Tibial artery (tissue), 4 donors: Measurements from ENCODE around the gene KLHL29.

ENCODE experiments used
- DNase-seq, 2 donors: peaks; one replicate each; pipeline ENCODE4 v3.0.0-alpha.2; 2019
- H3K27ac ChIP-seq, 2 donors: fragments of 200-600 bp; sonication (generic) in 1 of 2; 1 replicate in 1 of 2; 2 replicates in 1 of 2; pipeline ENCODE4 v1.5.1; 2018 to 2019; ENCODE audit warnings: mild to moderate bottlenecking in 1 of 2
- H3K27me3 ChIP-seq, 2 donors: fragments of 200-600 bp; sonication (generic) in 1 of 2; one replicate each; pipeline versions ENCODE4 v1.5.1 to v1.6.0; 2016 to 2019
- H3K36me3 ChIP-seq, 3 donors: fragments of 200-600 bp; sonication (generic) in 2 of 3; one replicate each; pipeline ENCODE4 v1.5.1; 2016 to 2019; ENCODE audit warnings: mild to moderate bottlenecking in 2 of 3
- H3K4me1 ChIP-seq, 4 donors: fragments of 200-600 bp; sonication (generic) in 2 of 4; 1 replicate in 3 of 4; 2 replicates in 1 of 4; pipeline ENCODE4 v1.5.1; 2016 to 2019
- H3K4me3 ChIP-seq, 2 donors: fragments of 200-600 bp; sonication (generic) in 1 of 2; 1 replicate in 1 of 2; 2 replicates in 1 of 2; pipeline ENCODE4 v1.5.1; 2018 to 2019; ENCODE audit warnings: mild to moderate bottlenecking in 2 of 2
- H3K9me3 ChIP-seq, 3 donors: fragments of 200-600 bp; sonication (generic) in 1 of 3; one replicate each; pipeline ENCODE4 v1.5.1; 2016 to 2019
- intact Hi-C: fragments of 100-400 bp; cut with DNase I; formaldehyde crosslinking; loops from one replicate; pipeline ENCODE4 v1.15.0; 2023; ENCODE audit warnings: low total_unique reads
- TF ChIP-seq, protein P1 (sequence below), 2 experiments: fragments of 200-600 bp in 1 of 2; fragments of 450-650 bp in 1 of 2; IDR thresholded peaks; one replicate each; pipeline ENCODE4 v1.5.1; 2017 to 2019; ENCODE audit warnings: antibody characterized with exemption in 2 of 2, mild to moderate bottlenecking in 1 of 2, moderate library complexity in 1 of 2

The KLHL29 gene

DNA sequence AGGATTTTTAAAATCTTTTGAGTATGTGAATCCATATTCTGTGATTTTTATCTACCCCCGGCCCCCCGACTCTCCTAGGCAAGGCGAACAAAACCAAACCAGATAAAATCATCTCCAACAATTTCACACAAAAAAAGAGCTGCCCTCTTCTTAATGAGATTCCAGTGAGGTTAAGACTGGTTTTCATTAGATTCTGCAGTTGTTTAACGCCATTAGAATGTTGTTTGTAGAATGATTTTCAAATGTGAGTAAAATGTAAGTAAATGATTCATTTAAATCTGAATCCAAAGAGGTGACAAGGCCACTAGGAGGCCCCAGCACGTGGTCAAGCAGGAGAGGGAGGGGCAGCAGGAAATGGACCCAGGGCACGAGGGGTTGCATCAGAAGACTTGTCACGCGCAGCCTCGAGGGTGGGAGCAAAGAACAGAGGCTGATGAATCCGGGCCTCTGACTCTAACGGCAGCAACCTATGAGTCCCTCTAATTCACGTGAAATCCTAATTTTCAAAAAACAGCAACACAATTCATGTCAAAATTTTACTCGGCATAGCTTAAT, 24.3 kb upstream of the KLHL29 start:
- H3K4me3 ChIP-seq: no peak overlapping the region
- no peaks in the 10 kb centered on the region for H3K4me1 ChIP-seq
- TF ChIP-seq, protein P1, sequence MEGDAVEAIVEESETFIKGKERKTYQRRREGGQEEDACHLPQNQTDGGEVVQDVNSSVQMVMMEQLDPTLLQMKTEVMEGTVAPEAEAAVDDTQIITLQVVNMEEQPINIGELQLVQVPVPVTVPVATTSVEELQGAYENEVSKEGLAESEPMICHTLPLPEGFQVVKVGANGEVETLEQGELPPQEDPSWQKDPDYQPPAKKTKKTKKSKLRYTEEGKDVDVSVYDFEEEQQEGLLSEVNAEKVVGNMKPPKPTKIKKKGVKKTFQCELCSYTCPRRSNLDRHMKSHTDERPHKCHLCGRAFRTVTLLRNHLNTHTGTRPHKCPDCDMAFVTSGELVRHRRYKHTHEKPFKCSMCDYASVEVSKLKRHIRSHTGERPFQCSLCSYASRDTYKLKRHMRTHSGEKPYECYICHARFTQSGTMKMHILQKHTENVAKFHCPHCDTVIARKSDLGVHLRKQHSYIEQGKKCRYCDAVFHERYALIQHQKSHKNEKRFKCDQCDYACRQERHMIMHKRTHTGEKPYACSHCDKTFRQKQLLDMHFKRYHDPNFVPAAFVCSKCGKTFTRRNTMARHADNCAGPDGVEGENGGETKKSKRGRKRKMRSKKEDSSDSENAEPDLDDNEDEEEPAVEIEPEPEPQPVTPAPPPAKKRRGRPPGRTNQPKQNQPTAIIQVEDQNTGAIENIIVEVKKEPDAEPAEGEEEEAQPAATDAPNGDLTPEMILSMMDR (IDR thresholded peaks at IDR 0.05): no peak
- no peak overlapping the region for H3K27ac ChIP-seq
- intact Hi-C loops: loop anchor here (10.0 kb wide), 1 partner anchor 394 kb away; no protein-coding TSS in a partner anchor
- H3K36me3 ChIP-seq: no peaks in the 10 kb centered on the region
- H3K9me3 ChIP-seq: no peaks in the 10 kb centered on the region
- no peaks in the 10 kb centered on the region for H3K27me3 ChIP-seq
- DNase-seq: no peak

DNA sequence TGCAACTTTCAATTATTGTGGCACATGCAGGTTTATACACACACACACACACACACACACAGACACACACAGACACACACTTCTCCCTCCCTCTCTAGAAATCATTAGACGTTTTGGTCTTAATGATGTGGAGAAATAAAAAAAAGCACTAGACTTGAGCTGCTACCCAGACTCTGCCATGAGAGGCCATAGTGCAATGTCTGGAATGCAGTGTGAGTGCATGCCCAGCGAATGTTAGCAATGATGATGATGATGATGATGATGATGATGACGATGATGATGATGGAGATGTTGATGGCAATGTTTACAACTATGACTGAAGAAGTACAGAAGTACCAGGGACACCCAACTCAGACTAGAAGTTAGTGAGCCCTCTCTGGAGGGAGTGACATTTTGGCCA, 23.8 kb upstream of the KLHL29 start:
- TF ChIP-seq, protein P1 (IDR thresholded peaks at IDR 0.05): no peak
- intact Hi-C loops: loop anchor here (10.0 kb wide), 1 partner anchor 394 kb away; no protein-coding TSS in a partner anchor
- DNase-seq: no peak
- Histone ChIP-seq H3K4me3 (no peak overlapping the region), H3K9me3 (no peaks in the 10 kb centered on the region), H3K36me3 (no peaks in the 10 kb centered on the region), H3K4me1 (no peaks in the 10 kb centered on the region), H3K27ac (no peak overlapping the region), H3K27me3 (no peaks in the 10 kb centered on the region)

DNA sequence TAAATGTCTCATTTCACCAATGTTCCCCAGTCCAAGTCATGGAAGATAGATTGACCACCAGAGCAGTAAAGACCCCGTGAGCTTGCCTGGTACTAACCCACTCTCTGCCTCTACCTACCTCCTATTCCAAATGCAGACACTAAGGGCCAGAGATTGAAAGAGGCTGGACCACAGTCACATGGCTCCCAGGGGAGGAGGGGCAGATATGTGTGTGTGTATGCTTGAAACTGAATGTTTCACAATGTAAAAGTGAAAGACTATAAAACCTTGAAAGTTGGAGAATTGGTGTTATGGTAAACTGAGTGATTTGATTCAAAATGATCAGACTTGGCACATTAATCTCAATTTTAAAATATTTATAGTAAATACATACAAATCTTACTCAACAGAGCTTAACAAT, 21.7 kb upstream of the KLHL29 start:
- H3K27me3 ChIP-seq: no peaks in the 10 kb centered on the region
- no peak overlapping the region for H3K27ac ChIP-seq
- H3K4me3 ChIP-seq: no peak overlapping the region
- H3K9me3 ChIP-seq: no peaks in the 10 kb centered on the region
- no peak for DNase-seq
- no peaks in the 10 kb centered on the region for H3K4me1 ChIP-seq
- TF ChIP-seq, protein P1 (IDR thresholded peaks at IDR 0.05): no peak
- no peaks in the 10 kb centered on the region for H3K36me3 ChIP-seq
- intact Hi-C loops: loop anchor here (10.0 kb wide), 1 partner anchor 392 kb away; no protein-coding TSS in a partner anchor

DNA sequence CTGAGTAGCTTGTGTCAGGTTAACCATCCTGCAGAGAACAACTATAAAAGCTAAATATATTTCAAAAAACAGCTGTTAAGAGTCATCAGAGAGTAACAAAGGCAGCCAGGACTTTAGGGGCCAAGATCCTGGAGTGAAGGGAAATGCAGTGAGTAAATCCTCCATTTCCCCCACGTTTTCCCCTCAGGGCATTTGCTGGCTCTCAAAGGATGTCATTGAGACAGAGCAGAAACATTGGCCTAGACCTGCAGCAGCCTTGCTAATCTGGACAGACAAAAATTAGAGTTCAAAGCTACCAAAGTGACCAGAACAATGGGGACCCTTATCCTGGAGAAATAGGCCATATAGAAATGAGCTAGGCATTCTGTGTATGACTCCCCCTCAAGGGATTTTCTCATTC, 21.1 kb upstream of the KLHL29 start:
- Histone ChIP-seq H3K27ac (no peak overlapping the region), H3K27me3 (no peaks in the 10 kb centered on the region), H3K4me1 (no peaks in the 10 kb centered on the region), H3K36me3 (no peaks in the 10 kb centered on the region), H3K4me3 (no peak overlapping the region), H3K9me3 (no peaks in the 10 kb centered on the region)
- intact Hi-C loops: loop anchor here (10.0 kb wide), 1 partner anchor 391 kb away; no protein-coding TSS in a partner anchor
- TF ChIP-seq, protein P1 (IDR thresholded peaks at IDR 0.05): no peak
- DNase-seq: no peak

DNA sequence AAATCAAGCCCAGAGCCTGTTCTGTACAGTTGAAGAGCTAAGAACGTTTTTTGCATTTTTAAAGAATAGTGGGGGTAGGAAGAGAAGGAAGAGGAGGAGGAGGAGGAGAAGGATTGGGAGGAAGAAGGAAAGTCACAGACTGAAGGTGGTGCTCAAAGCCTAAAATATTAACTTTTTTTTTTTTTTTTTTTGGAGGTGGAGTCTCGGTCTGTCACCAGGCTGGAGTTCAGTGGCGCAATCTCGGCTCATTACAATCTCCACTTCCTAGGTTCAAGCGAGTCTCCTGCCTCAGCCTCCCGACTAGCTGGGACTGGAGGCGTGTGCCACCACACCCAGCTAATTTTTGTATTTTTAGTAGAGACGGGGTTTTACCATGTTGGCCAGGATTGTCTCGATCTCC, 18.3 kb upstream of the KLHL29 start:
- no peak for DNase-seq
- TF ChIP-seq, protein P1 (IDR thresholded peaks at IDR 0.05): peak in 1 of 2 experiments; percentile 15

More for the DNA sequence above, 18.3 kb upstream of the KLHL29 start:
- no peak overlapping the region for H3K27ac ChIP-seq
- no peaks in the 10 kb centered on the region for H3K9me3 ChIP-seq
- no peaks in the 10 kb centered on the region for H3K4me1 ChIP-seq
- no peaks in the 10 kb centered on the region for H3K27me3 ChIP-seq
- no peaks in the 10 kb centered on the region for H3K36me3 ChIP-seq
- H3K4me3 ChIP-seq: no peak overlapping the region
- intact Hi-C loops: loop anchor here (10.0 kb wide), 1 partner anchor 388 kb away; no protein-coding TSS in a partner anchor
